HCT116 (cell line): ENCODE measurements around the gene GREM2. TPM values are rescaled to one million over a fixed set of nuclear protein-coding genes. Genes with fewer than 3 reads are reported as not detected.

Experiments
- ATAC-seq: fragments of 200-7000 bp; cut with Tn5 transposase; 2 replicates; pipeline ENCODE4 v1.9.1; 2020; ENCODE audit warnings: mild to moderate bottlenecking, moderate library complexity
- BruUV-seq: library from RNA; stranded (reverse); fragments of 400-500 nt; replicated peaks from 2 replicates; lab custom pipeline; 2021; lab: Mats Ljungman, UMichigan
- CTCF ChIA-PET: fragments of 300-600 bp; sonication (Branson Sonifier 250); formaldehyde crosslinking; loops from one replicate; lab custom pipeline; 2021; ENCODE audit warnings: antibody characterized with exemption; lab: Charles Lee
- POLR2A ChIA-PET: fragments of 300-600, 350-600 bp; sonication (Branson Sonifier 250); formaldehyde crosslinking; loops from one replicate; lab custom pipeline; 2021; ENCODE audit warnings: antibody characterized with exemption; lab: Charles Lee
- RAD21 ChIA-PET, 2 experiments: fragments of 300-600 bp; sonication (Branson Sonifier 250); formaldehyde crosslinking; loops; one replicate each; lab custom pipeline; 2023; ENCODE audit warnings: low total read pairs in 2 of 2; ENCODE audit not compliant: uncharacterized antibody in 2 of 2, unreplicated experiment in 2 of 2, low non-redundant PET in 1 of 2; lab: Charles Lee
- DNase-seq: peaks from one replicate; pipeline ENCODE4 v3.0.0-alpha.2; 2010; ENCODE audit warnings: low read depth, low spot score
- H2AFZ ChIP-seq: fragments of 200-600 bp; shearing (Covaris generic), sonication (generic); 2 replicates; pipeline ENCODE4 v1.6.1; 2017; ENCODE audit warnings: low read depth, mixed run types, mixed read lengths, antibody characterized with exemption, low read length; ENCODE audit not compliant: poor library complexity, severe bottlenecking
- H3K27ac ChIP-seq: 2 replicates; pipeline ENCODE4 v1.5.1; 2012; ENCODE audit warnings: low read depth, low read length
- H3K27me3 ChIP-seq: fragments of 200-600 bp; sonication (generic); 2 replicates; pipeline ENCODE4 v1.6.1; 2016; ENCODE audit warnings: mixed run types, low read length, mixed read lengths; ENCODE audit not compliant: insufficient read depth
- H3K36me3 ChIP-seq, 2 experiments: fragments of 200-500 bp in 1 of 2; fragments of 200-600 bp in 1 of 2; sonication (Bioruptor generic) in 1 of 2; sonication (generic) in 1 of 2; 2 replicates each; pipeline versions ENCODE4 v1.5.1 to v1.6.1; 2014 to 2016; ENCODE audit warnings: low read length in 2 of 2, inconsistent platforms in 1 of 2, mixed read lengths in 1 of 2, mixed run types in 1 of 2; ENCODE audit not compliant: insufficient read depth in 2 of 2, control insufficient read depth in 1 of 2
- H3K4me1 ChIP-seq, 2 experiments: fragments of 200-600 bp in 1 of 2; sonication (generic) in 1 of 2; 2 replicates each; pipeline versions ENCODE4 v1.5.1 to v1.6.1; 2012 to 2017; ENCODE audit warnings: low read length in 2 of 2, inconsistent platforms in 1 of 2, mild to moderate bottlenecking in 1 of 2, mixed read lengths in 1 of 2, mixed run types in 1 of 2, moderate library complexity in 1 of 2; ENCODE audit not compliant: insufficient read depth in 2 of 2, control insufficient read depth in 1 of 2
- H3K4me2 ChIP-seq: fragments of 200-600 bp; sonication (generic); 2 replicates; pipeline ENCODE4 v1.6.1; 2017; ENCODE audit warnings: mixed run types, low read length, mixed read lengths
- H3K4me3 ChIP-seq, 2 experiments: fragments of 200-600 bp in 1 of 2; sonication (generic) in 1 of 2; replicated peaks in 1 of 2; 2 replicates each; pipeline ENCODE4 v1.5.1; 2011 to 2016; ENCODE audit warnings: low read length in 2 of 2, control low read depth in 1 of 2, low read depth in 1 of 2, mild to moderate bottlenecking in 1 of 2, mixed read lengths in 1 of 2, mixed run types in 1 of 2
- H3K79me2 ChIP-seq: fragments of 200-600 bp; sonication (generic); 2 replicates; pipeline ENCODE4 v1.6.1; 2017; ENCODE audit warnings: mild to moderate bottlenecking, mixed run types, low read length, moderate library complexity, mixed read lengths; ENCODE audit not compliant: insufficient read depth
- H3K9ac ChIP-seq: fragments of 200-600 bp; sonication (generic); 2 replicates; pipeline ENCODE4 v1.6.1; 2016; ENCODE audit warnings: low read length, mixed read lengths
- H3K9me2 ChIP-seq: fragments of 200-600 bp; sonication (generic), shearing (Covaris generic); 2 replicates; pipeline ENCODE4 v1.6.1; 2017; ENCODE audit warnings: mixed run types, mild to moderate bottlenecking, moderate library complexity; ENCODE audit not compliant: insufficient read depth
- H3K9me3 ChIP-seq, 2 experiments: fragments of 200-500 bp in 1 of 2; fragments of 200-600 bp in 1 of 2; sonication (Bioruptor generic) in 1 of 2; sonication (generic) in 1 of 2; 2 replicates each; pipeline ENCODE4 v1.6.1; 2014 to 2017; ENCODE audit warnings: low read length in 2 of 2, mixed read lengths in 2 of 2, inconsistent platforms in 1 of 2, low read depth in 1 of 2, mild to moderate bottlenecking in 1 of 2, mixed run types in 1 of 2, moderate library complexity in 1 of 2; ENCODE audit not compliant: control insufficient read depth in 1 of 2, insufficient read depth in 1 of 2
- H4K20me1 ChIP-seq: fragments of 200-600 bp; sonication (generic), shearing (Covaris generic); 2 replicates; pipeline ENCODE4 v1.6.1; 2017; ENCODE audit warnings: mixed run types, mild to moderate bottlenecking, moderate library complexity; ENCODE audit not compliant: insufficient read depth
- ATF3 ChIP-seq: IDR thresholded peaks from 2 replicates; pipeline ENCODE4 v1.6.1; 2012
- CTCF ChIP-seq, 3 experiments: fragments of 200-600 bp in 1 of 3; sonication (generic) in 1 of 3; IDR thresholded peaks in 2 of 3; conservative IDR thresholded peaks in 1 of 3; 2 replicates each; pipeline ENCODE4 v1.5.1; 2012 to 2017; ENCODE audit warnings: low read depth in 2 of 3, low read length in 2 of 3, antibody characterized with exemption in 1 of 3, borderline replicate concordance in 1 of 3, control low read depth in 1 of 3, mild to moderate bottlenecking in 1 of 3, mixed read lengths in 1 of 3, mixed run types in 1 of 3, moderate library complexity in 1 of 3; ENCODE audit not compliant: insufficient read depth in 1 of 3
- EZH2phosphoT487 ChIP-seq: fragments of 200-600 bp; IDR thresholded peaks from 2 replicates; pipeline ENCODE4 v1.6.1; 2018; ENCODE audit warnings: antibody characterized with exemption, borderline replicate concordance
- FOSL1 ChIP-seq: IDR thresholded peaks from 2 replicates; pipeline ENCODE4 v1.6.1; 2012; ENCODE audit warnings: low read depth
- POLR2AphosphoS5 ChIP-seq: IDR thresholded peaks from 2 replicates; pipeline ENCODE4 v1.6.1; 2011; ENCODE audit warnings: mild to moderate bottlenecking, low read depth, low read length, moderate library complexity
- REST ChIP-seq: IDR thresholded peaks from 2 replicates; pipeline ENCODE4 v1.6.1; 2012; ENCODE audit warnings: low read depth
- SRF ChIP-seq: IDR thresholded peaks from 2 replicates; pipeline ENCODE4 v1.6.1; 2012; ENCODE audit warnings: low read depth
- TCF7L2 ChIP-seq: IDR thresholded peaks from 2 replicates; pipeline ENCODE4 v1.7.0; 2011; ENCODE audit warnings: borderline replicate concordance, inconsistent platforms; ENCODE audit not compliant: insufficient read depth, insufficient read length; ENCODE audit errors: extremely low read depth
- ZBTB33 ChIP-seq: IDR thresholded peaks from 2 replicates; pipeline ENCODE4 v1.6.1; 2011; ENCODE audit warnings: mild to moderate bottlenecking, low read length, moderate library complexity; ENCODE audit not compliant: insufficient replicate concordance; ENCODE audit errors: extremely low read depth
- ZFX ChIP-seq: fragments of 450-650 bp; IDR thresholded peaks from 2 replicates; pipeline ENCODE4 v1.6.1; 2017
- ZNF274 ChIP-seq: fragments of 200-500 bp; sonication (Bioruptor generic); IDR thresholded peaks from 2 replicates; pipeline ENCODE4 v1.6.1; 2014; ENCODE audit warnings: mild to moderate bottlenecking, low read depth, low read length, inconsistent platforms
- intact Hi-C: fragments of 100-400 bp; cut with micrococcal nuclease; formaldehyde crosslinking; loops from 2 replicates; pipeline ENCODE4 v1.10.0; 2022
- total RNA-seq: library from RNA; stranded (reverse); gene quantifications from one replicate; pipeline ENCODE4 v1.2.1, GENCODE V29; 2021; ENCODE audit not compliant: unreplicated experiment

The GREM2 gene
- total RNA-seq, 1 experiment from 2014 or later: not detected

GRCh38 chr1:240567066-240567465 is 44.9 kb downstream of the GREM2 start:
- H3K9me3 ChIP-seq: peaks cover 22 to 26% of the 10 kb centered on the region in 2 experiments; a peak in 3 of 4 replicates
- H3K27ac ChIP-seq: no peak overlapping the region
- H3K9me2 ChIP-seq: no peaks in the 10 kb centered on the region
- no peaks in the 10 kb centered on the region for H3K4me1 ChIP-seq
- ChIA-PET POLR2A (no interaction called here), RAD21 (no interaction called here)
- DNase-seq (no peak), ATAC-seq (no peak)
- H3K9ac ChIP-seq: no peak overlapping the region
- H3K36me3 ChIP-seq: no peaks in the 10 kb centered on the region
- no peak overlapping the region for H3K4me2 ChIP-seq
- BruUV-seq: no TSS peak
- no peaks in the 10 kb centered on the region for H3K79me2 ChIP-seq
- no peaks in the 10 kb centered on the region for H3K27me3 ChIP-seq
- intact Hi-C loops: no loop called here
- TF ChIP-seq SRF (no peak), ZFX (no peak), FOSL1 (no peak), ZNF274 (no peak), ATF3 (no peak), POLR2AphosphoS5 (no peak), TCF7L2 (no peak), ZBTB33 (no peak), EZH2phosphoT487 (no peak), REST (no peak), CTCF (IDR thresholded peaks at IDR 0.05 in 2 of 3, conservative IDR thresholded peaks at IDR 0.05 in 1 of 3; ENCODE audit: borderline replicate concordance in 1 of 3, insufficient read depth in 1 of 3, low read depth in 2 of 3, low read length in 2 of 3) (no peak)
- TF ChIP-seq, all 23 proteins: peak for 0
- CTCF ChIA-PET: no interaction called here
- no peak overlapping the region for H2AFZ ChIP-seq
- no peaks in the 10 kb centered on the region for H4K20me1 ChIP-seq
- no peak overlapping the region for H3K4me3 ChIP-seq
